Chondrocyte (in vitro differentiated cells): Measurements from ENCODE around the gene PTGIR. TPM values are rescaled to one million over a fixed set of nuclear protein-coding genes. Genes with fewer than 3 reads are reported as not detected.

Experiments used
- DNase-seq: peaks from one replicate; pipeline ENCODE4 v3.0.0; 2021; ENCODE audit warnings: mixed read lengths, low spot score
- H3K27ac Mint-ChIP-seq: one replicate; pipeline ENCODE4 v1.8.0; 2021; ENCODE audit warnings: mild to moderate bottlenecking, moderate library complexity, mixed read lengths; ENCODE audit not compliant: unreplicated experiment
- H3K27me3 Mint-ChIP-seq: 2 replicates; pipeline ENCODE4 v1.8.0; 2021; ENCODE audit warnings: low read depth, mixed read lengths
- H3K36me3 Mint-ChIP-seq: 2 replicates; pipeline ENCODE4 v1.8.0; 2021; ENCODE audit warnings: low read depth, mixed read lengths
- H3K4me1 Mint-ChIP-seq: 2 replicates; pipeline ENCODE4 v1.8.0; 2021; ENCODE audit warnings: low read depth, mild to moderate bottlenecking, mixed read lengths
- H3K4me3 Mint-ChIP-seq: one replicate; pipeline ENCODE4 v1.8.0; 2021; ENCODE audit warnings: mild to moderate bottlenecking, moderate library complexity, mixed read lengths; ENCODE audit not compliant: unreplicated experiment
- H3K9me3 Mint-ChIP-seq: 2 replicates; pipeline ENCODE4 v1.8.0; 2021; ENCODE audit warnings: low read depth, mixed read lengths
- CTCF ChIP-seq: fragments of 200-600 bp; sonication (generic); IDR thresholded peaks from 2 replicates; pipeline ENCODE4 v1.5.0; 2021; ENCODE audit warnings: antibody characterized with exemption, mild to moderate bottlenecking, moderate library complexity
- total RNA-seq: library from RNA; stranded (reverse); gene quantifications from 3 replicates; pipeline ENCODE4 v1.2.1, GENCODE V29; 2021

PTGIR gene
- total RNA-seq, 1 donor from 2014 or later, result 2.4 TPM

GRCh38 chr19:46600384-46601317 lies 24.2 kb downstream of the PTGIR start:
- Mint-ChIP-seq H3K36me3 (no peaks in the 10 kb centered on the region), H3K4me1 (peaks cover 33% of the 10 kb centered on the region), H3K4me3 (peak overlapping the region; percentile 98), H3K27me3 (no peaks in the 10 kb centered on the region), H3K9me3 (peaks cover 13% of the 10 kb centered on the region), H3K27ac (peak overlapping the region; percentile 100)
- DNase-seq, result peak; percentile 98
- no peak for TF ChIP-seq CTCF

GRCh38 chr19:46599716-46600373 lies 25.0 kb downstream of the PTGIR start:
- Mint-ChIP-seq H3K27me3 (no peaks in the 10 kb centered on the region), H3K4me3 (peak overlapping the region; percentile 98), H3K36me3 (no peaks in the 10 kb centered on the region), H3K4me1 (peaks cover 37% of the 10 kb centered on the region), H3K27ac (peak overlapping the region; percentile 100), H3K9me3 (peaks cover 13% of the 10 kb centered on the region)
- TF ChIP-seq CTCF, result no peak
- DNase-seq, result peak; percentile 22

- no peak overlapping the region for H3K4me3 Mint-ChIP-seq
- H3K27me3 Mint-ChIP-seq, result no peaks in the 10 kb centered on the region
- no peak for DNase-seq
- no peak overlapping the region for H3K27ac Mint-ChIP-seq
- no peak for TF ChIP-seq CTCF
- peaks cover 26% of the 10 kb centered on the region for H3K4me1 Mint-ChIP-seq
- H3K9me3 Mint-ChIP-seq, result peaks cover 13% of the 10 kb centered on the region
- no peaks in the 10 kb centered on the region for H3K36me3 Mint-ChIP-seq
Observed at GRCh38 chr19:46598372-46598917, 26.4 kb downstream of the PTGIR start.

- peaks cover 11% of the 10 kb centered on the region for H3K4me1 Mint-ChIP-seq
- peaks cover 13% of the 10 kb centered on the region for H3K9me3 Mint-ChIP-seq
- DNase-seq, result peak; percentile 1
- TF ChIP-seq CTCF, result no peak
- no peaks in the 10 kb centered on the region for H3K36me3 Mint-ChIP-seq
- H3K27ac Mint-ChIP-seq, result no peak overlapping the region
- H3K27me3 Mint-ChIP-seq, result no peaks in the 10 kb centered on the region
- H3K4me3 Mint-ChIP-seq, result no peak overlapping the region
Observed at GRCh38 chr19:46596008-46596407, 28.9 kb downstream of the PTGIR start.

GRCh38 chr19:46591870-46592269 lies 33.0 kb downstream of the PTGIR start:
- TF ChIP-seq CTCF, result no peak
- no peak for DNase-seq
- Mint-ChIP-seq H3K27me3 (no peaks in the 10 kb centered on the region), H3K27ac (no peak overlapping the region), H3K36me3 (no peaks in the 10 kb centered on the region), H3K4me1 (peaks cover 4% of the 10 kb centered on the region), H3K4me3 (no peak overlapping the region), H3K9me3 (no peaks in the 10 kb centered on the region)
